Measurements from ENCODE around the gene EMC10. TPM values are rescaled to one million over a fixed set of nuclear protein-coding genes. Genes with fewer than 3 reads are reported as not detected.
A peak's percentile ranks its signal among the peaks of the same experiment; 100 is the strongest.

EMC10 gene
- 58.9 TPM for total RNA-seq

DNA sequence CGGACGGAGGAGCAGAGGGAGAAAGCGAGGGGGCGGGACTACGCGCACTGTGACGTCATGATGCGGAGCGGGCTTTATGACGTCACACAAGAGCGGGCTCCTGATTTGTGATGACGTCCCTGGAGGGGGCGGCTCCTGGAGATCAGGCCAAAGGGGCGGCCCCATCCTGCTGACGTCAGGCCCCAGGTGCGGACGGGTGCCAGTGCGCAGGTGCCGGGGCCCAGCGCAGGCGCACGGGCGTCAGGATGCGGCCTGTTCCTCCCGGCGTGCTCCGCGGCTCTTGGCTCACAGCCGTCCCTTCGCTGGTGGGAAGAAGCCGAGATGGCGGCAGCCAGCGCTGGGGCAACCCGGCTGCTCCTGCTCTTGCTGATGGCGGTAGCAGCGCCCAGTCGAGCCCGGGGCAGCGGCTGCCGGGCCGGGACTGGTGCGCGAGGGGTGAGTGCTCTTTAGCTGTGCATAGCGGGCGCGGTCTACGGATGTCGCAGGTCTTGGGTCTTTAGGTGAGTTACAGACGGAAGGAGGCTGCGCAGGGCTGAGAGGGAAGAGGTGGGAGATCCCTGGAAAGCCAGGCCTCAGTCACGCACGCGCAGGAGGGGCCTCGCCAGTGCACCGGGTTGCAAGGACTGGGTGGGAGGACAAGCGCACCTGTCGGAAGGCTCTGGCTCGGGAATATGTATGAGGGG, at the start of gene EMC10, which contains the start of gene GARIN5A:
Gene EMC10, plus strand, starts transcription at position 284 of the 683 bp plus-strand sequence. Its CDS starts 38 bp downstream, at position 322.
Gene GARIN5A, minus strand, starts transcription at position 625 of the 683 bp plus-strand sequence. Its CDS starts 460 bp downstream, at position 165.
- no peaks in the 10 kb centered on the region for H3K9me3 ChIP-seq (ENCODE audit: low read depth, low read length)
- H3K4me1 ChIP-seq (ENCODE audit: insufficient read depth, low read length), result peaks cover 14% of the 10 kb centered on the region
- no peaks in the 10 kb centered on the region for H3K27me3 ChIP-seq (ENCODE audit: insufficient read depth, low read length)
- peak within 1 kb of the TSS; percentile 91 for H3K4me3 ChIP-seq (ENCODE audit: low read length)

DNA sequence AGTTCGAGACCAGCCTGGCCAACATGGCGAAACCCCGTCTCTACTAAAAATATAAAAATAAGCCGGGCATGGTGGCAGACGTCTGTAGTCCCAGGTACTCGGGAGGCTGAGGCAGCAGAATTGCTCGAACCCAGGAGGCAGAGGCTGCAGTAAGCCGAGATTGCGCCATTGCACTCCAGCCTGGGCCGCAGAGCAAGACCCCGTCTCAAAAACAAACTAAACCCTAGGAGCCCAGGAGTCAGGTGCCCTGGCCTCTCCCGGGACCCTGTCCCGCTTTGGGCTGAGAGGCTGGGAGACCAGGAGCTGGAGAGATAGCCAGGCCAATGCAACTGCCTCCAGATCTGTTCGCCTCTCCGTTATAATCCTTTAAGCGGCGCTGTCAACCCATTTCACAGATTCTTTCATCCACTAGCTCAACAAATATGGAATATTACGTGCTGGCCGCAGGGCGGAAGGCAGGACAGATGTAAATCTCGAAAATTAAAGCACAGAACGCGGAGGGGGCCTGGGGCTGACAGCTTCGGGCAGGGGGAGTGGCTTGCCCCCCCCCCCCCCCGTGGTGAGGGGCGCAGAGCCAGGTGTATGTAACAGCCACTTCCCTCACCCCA, 48.9 kb upstream of the EMC10 start:
- peaks cover 26% of the 10 kb centered on the region for H3K4me1 ChIP-seq (ENCODE audit: insufficient read depth, low read length)
- H3K27me3 ChIP-seq (ENCODE audit: insufficient read depth, low read length), result no peaks in the 10 kb centered on the region
- no peaks in the 10 kb centered on the region for H3K9me3 ChIP-seq (ENCODE audit: low read depth, low read length)
- no peak overlapping the region for H3K4me3 ChIP-seq (ENCODE audit: low read length)

- H3K27me3 ChIP-seq (ENCODE audit: insufficient read depth, low read length), result peaks cover 2% of the 10 kb centered on the region
- peaks cover 31% of the 10 kb centered on the region for H3K4me1 ChIP-seq (ENCODE audit: insufficient read depth, low read length)
- no peaks in the 10 kb centered on the region for H3K9me3 ChIP-seq (ENCODE audit: low read depth, low read length)
- H3K4me3 ChIP-seq (ENCODE audit: low read length), result peak overlapping the region; percentile 6
These were observed 48.3 kb upstream of the EMC10 start for GRCh38 chr19:50427997-50428425.

DNA sequence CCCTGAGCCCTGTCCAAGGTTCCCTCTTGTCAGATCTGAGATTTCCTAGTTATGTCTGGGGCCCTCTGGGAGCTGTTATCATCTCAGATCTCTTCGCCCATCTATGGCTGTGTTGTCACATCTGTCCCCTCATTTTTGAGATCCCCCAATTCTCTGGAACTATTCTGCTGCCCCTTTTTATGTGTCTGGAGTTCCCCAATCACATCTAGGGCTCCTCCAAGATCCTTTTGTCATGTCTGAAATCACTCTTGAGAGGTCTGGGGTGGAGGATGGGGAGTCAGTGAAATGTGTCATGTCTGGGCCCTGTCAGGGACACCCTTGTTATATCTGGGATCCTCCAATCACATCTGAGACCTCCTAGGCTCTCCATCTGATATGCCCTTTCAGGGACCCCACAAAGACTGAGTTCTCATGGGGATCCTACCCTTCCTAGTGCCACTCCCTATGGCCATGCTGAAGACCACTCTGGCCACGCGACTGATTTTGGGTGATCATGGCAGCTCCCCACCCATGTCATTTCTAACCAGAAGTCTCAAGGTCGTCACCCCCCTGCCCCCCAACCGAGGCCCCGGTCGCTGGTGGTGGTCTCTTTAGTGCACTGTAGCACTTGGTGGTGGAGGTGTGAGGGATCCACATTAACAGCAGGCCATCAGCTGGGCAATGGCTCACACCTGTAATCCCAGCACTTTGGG, 47.4 kb upstream of the EMC10 start:
- Histone ChIP-seq H3K27me3 (ENCODE audit: insufficient read depth, low read length) (peaks cover 2% of the 10 kb centered on the region), H3K4me1 (ENCODE audit: insufficient read depth, low read length) (peaks cover 31% of the 10 kb centered on the region), H3K9me3 (ENCODE audit: low read depth, low read length) (no peaks in the 10 kb centered on the region), H3K4me3 (ENCODE audit: low read length) (no peak overlapping the region)

DNA sequence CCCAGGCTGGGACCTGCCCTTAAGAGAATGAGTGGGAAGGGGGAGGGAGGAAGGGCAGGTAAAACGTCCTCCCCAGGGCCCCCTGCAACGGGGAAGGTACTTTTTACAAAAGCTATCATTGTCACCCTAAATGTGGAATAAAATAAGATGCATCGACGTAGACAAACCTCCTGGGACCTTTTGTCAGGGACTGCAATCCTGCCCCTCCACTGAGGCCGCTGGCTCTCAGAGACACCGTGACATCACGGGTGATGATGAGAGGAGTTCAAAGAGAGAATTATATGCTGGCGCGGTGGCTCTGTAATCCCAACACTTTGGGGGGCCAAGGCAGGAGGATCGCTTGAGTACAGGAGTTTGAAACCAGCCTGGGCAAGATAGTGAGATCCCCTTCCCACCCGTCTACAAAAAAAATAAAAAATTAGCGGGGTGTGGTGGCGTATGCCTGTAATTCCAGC, 45.4 kb upstream of the EMC10 start:
- H3K4me1 ChIP-seq (ENCODE audit: insufficient read depth, low read length), result peaks cover 31% of the 10 kb centered on the region
- H3K27me3 ChIP-seq (ENCODE audit: insufficient read depth, low read length), result peaks cover 2% of the 10 kb centered on the region
- H3K4me3 ChIP-seq (ENCODE audit: low read length), result peak overlapping the region; percentile 49
- H3K9me3 ChIP-seq (ENCODE audit: low read depth, low read length), result no peaks in the 10 kb centered on the region

DNA sequence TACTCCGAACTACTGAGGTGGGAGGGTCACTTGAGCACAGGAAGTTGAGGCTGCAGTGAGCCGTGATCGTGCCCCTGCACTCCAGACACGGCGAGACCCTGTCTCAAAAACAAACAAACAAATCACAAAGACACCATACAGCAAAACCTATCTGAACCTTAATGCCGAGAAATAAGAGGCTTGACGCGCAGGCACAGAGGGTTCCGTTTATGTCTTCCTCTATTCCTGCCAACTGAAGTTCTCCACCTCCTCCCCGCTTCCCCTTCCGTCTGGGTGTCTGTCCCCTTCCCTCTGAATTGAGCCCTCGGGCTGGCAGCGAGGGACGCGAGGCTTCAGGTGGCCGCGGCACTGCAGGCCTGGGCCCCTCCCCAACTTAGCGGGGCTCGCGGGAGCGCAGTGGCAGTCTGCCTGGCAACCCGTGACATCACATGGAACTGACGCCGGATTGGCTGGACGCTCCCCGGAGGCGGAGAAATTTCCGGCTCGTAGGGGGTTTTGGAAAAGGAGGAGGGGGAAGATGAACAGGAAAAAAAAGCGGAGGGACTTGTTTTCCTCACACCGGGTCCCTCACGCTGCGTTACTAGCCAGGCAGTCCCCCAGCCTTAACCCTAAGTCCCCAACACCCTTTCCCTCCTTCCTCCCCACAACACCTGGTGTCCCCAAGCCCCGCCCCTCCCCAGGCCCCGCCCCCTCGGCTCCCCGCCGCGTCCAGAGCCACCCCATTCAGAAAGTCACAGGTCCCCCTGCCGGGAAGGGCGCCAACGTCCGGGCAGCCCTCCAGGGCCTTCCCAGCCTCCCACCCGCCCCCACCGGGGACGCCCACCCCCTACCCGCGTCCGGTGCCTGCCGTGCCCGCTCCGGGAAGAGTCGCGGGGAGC, 44.7 kb upstream of the EMC10 start:
- H3K4me1 ChIP-seq (ENCODE audit: insufficient read depth, low read length), result peaks cover 31% of the 10 kb centered on the region

GRCh38 chr19:50432221-50433028, 43.9 kb upstream of the EMC10 start, which contains the start of gene MYBPC2:
MYBPC2 (plus strand) TSS chr19:50432892; CDS start chr19:50432954, 62 bp downstream.
- peaks cover 2% of the 10 kb centered on the region for H3K27me3 ChIP-seq (ENCODE audit: insufficient read depth, low read length)
- no peaks in the 10 kb centered on the region for H3K9me3 ChIP-seq (ENCODE audit: low read depth, low read length)
- peak within 1 kb of the TSS; percentile 49 for H3K4me3 ChIP-seq (ENCODE audit: low read length)
- H3K4me1 ChIP-seq (ENCODE audit: insufficient read depth, low read length), result peaks cover 30% of the 10 kb centered on the region

More for the DNA sequence above, 44.7 kb upstream of the EMC10 start:
- Histone ChIP-seq H3K9me3 (ENCODE audit: low read depth, low read length) (no peaks in the 10 kb centered on the region), H3K4me3 (ENCODE audit: low read length) (peak overlapping the region; percentile 49), H3K27me3 (ENCODE audit: insufficient read depth, low read length) (peaks cover 2% of the 10 kb centered on the region)

- H3K4me1 ChIP-seq (ENCODE audit: insufficient read depth, low read length), result peaks cover 22% of the 10 kb centered on the region
- H3K27me3 ChIP-seq (ENCODE audit: insufficient read depth, low read length), result peaks cover 2% of the 10 kb centered on the region
- H3K4me3 ChIP-seq (ENCODE audit: low read length), result no peak overlapping the region
- no peaks in the 10 kb centered on the region for H3K9me3 ChIP-seq (ENCODE audit: low read depth, low read length)
These were observed 42.8 kb upstream of the EMC10 start for GRCh38 chr19:50433201-50434180.

- Histone ChIP-seq H3K4me3 (ENCODE audit: low read length) (no peak overlapping the region), H3K9me3 (ENCODE audit: low read depth, low read length) (no peaks in the 10 kb centered on the region), H3K4me1 (ENCODE audit: insufficient read depth, low read length) (peaks cover 20% of the 10 kb centered on the region)
These were observed 41.8 kb upstream of the EMC10 start for GRCh38 chr19:50434525-50434924.

GRCh38 chr19:50435221-50435620, 41.1 kb upstream of the EMC10 start:
- H3K4me3 ChIP-seq (ENCODE audit: low read length), result no peak overlapping the region
- no peaks in the 10 kb centered on the region for H3K9me3 ChIP-seq (ENCODE audit: low read depth, low read length)
- H3K27me3 ChIP-seq (ENCODE audit: insufficient read depth, low read length), result peaks cover 2% of the 10 kb centered on the region
- H3K4me1 ChIP-seq (ENCODE audit: insufficient read depth, low read length), result peaks cover 20% of the 10 kb centered on the region

More at GRCh38 chr19:50434525-50434924, 41.8 kb upstream of the EMC10 start:
- H3K27me3 ChIP-seq (ENCODE audit: insufficient read depth, low read length), result peaks cover 2% of the 10 kb centered on the region

GRCh38 chr19:50435627-50436026, 40.7 kb upstream of the EMC10 start:
- no peak overlapping the region for H3K4me3 ChIP-seq (ENCODE audit: low read length)
- H3K4me1 ChIP-seq (ENCODE audit: insufficient read depth, low read length), result peaks cover 18% of the 10 kb centered on the region
- H3K9me3 ChIP-seq (ENCODE audit: low read depth, low read length), result no peaks in the 10 kb centered on the region
- H3K27me3 ChIP-seq (ENCODE audit: insufficient read depth, low read length), result peaks cover 2% of the 10 kb centered on the region

DNA sequence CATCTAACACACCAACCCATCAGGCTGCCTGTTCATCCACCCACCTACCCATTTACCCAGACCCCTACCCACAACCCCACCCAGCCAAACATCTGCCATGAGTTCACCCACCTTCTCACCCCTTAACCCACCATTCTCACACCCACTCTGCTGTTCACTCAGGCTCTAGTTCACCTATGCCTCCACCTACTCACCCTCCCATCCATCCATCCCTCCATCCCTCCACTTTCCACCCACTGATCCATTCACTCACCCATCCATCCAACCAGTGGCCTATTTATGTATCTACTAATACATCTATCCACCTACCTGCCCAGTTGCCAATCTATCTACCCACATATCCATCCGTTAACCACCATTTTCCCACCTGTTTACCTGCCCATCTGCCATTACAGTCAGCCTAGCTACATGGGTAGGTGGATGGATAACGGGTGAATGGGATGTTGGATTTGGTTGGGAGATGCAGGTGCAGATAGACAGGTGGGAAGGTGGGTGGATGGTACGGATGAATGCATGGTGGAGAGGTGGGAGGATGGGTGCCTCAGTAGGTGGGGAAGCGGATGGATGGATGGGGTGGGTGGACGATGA, 38.4 kb upstream of the EMC10 start:
- Histone ChIP-seq H3K4me3 (ENCODE audit: low read length) (no peak overlapping the region), H3K9me3 (ENCODE audit: low read depth, low read length) (no peaks in the 10 kb centered on the region), H3K4me1 (ENCODE audit: insufficient read depth, low read length) (peaks cover under 1% of the 10 kb centered on the region), H3K27me3 (ENCODE audit: insufficient read depth, low read length) (no peaks in the 10 kb centered on the region)

Measured in mononuclear cell (primary cell).